Measurements from ENCODE around the gene PGM5. TPM values are rescaled to one million over a fixed set of nuclear protein-coding genes. Genes with fewer than 3 reads are reported as not detected.

The PGM5 gene
- polyA plus RNA-seq, 1 donor (not counting 4 experiments of a cell fraction or from before 2014, with no cell fraction given): 0.18 TPM

DNA sequence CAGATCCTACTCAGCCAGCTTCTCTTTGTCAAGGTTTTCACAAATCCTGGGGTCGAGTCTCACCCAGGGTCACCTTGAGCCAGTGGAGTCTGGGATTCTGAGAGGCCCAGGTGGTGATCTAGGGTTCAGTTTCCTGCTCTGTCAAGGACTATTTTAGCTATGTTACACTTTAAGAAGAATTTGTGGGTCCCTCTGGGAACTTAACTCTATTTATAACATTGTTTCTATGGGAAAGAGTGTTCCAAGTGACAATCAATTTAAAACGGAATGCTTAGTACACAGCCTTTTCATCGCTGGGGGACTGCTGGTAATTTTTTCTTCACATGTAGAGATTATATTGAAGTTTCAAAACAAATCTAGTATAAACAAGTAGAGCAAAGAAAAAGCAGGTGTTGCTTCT is 211.2 kb downstream of the PGM5 start:
- H3K4me3 ChIP-seq (ENCODE audit: control insufficient read depth in 2 of 3, extremely low read depth in 1 of 3, insufficient read depth in 2 of 3, low read depth in 1 of 3, low read length in 3 of 3): no peak overlapping the region
- no peaks in the 10 kb centered on the region for H3K4me1 ChIP-seq (ENCODE audit: control insufficient read depth, extremely low read depth, insufficient read depth, low read length)
- no peaks in the 10 kb centered on the region for H3K79me2 ChIP-seq (ENCODE audit: control insufficient read depth, insufficient read depth, low read length)
- no peaks in the 10 kb centered on the region for H3K9me1 ChIP-seq (ENCODE audit: control insufficient read depth, extremely low read depth, insufficient read depth, low read length)
- H2AFZ ChIP-seq (ENCODE audit: control insufficient read depth, low read length): no peak overlapping the region
- no peak overlapping the region for H3K9ac ChIP-seq (ENCODE audit: control insufficient read depth, extremely low read depth, insufficient read depth, low read length)
- dilution Hi-C loops (cut with MboI; ENCODE audit: extremely low pct_ligation_motif_present, low sequenced_read_pairs): no loop called here
- no peak overlapping the region for H3K27ac ChIP-seq (ENCODE audit: control insufficient read depth, insufficient read depth, low read length)
- FAIRE-seq (no peak), DNase-seq (ENCODE audit: low read depth, low spot score) (no peak)
- peaks cover 4% of the 10 kb centered on the region for H3K27me3 ChIP-seq (ENCODE audit: control insufficient read depth, extremely low read depth, insufficient read depth, low read length)
- no peaks in the 10 kb centered on the region for H4K20me1 ChIP-seq (ENCODE audit: control insufficient read depth, extremely low read depth, insufficient read depth, low read length)
- H3K36me3 ChIP-seq (ENCODE audit: control insufficient read depth in 2 of 2, extremely low read depth in 1 of 2, insufficient read depth in 2 of 2, low read length in 2 of 2): no peaks in the 10 kb centered on the region
- no peak for TF ChIP-seq CTCF (optimal IDR thresholded peaks at IDR 0.05 in 1 of 3, IDR thresholded peaks at IDR 0.05 in 1 of 3, conservative IDR thresholded peaks at IDR 0.05 in 1 of 3; ENCODE audit: extremely low read depth in 1 of 3, insufficient read depth in 2 of 3, low read length in 3 of 3)
- no peak for TF ChIP-seq EZH2 (IDR thresholded peaks at IDR 0.05; ENCODE audit: low read length)
- H3K4me2 ChIP-seq (ENCODE audit: control insufficient read depth, extremely low read depth, insufficient read depth, low read depth, low read length): no peak overlapping the region
- H3K9me3 ChIP-seq (ENCODE audit: control insufficient read depth, low read depth, low read length): no peaks in the 10 kb centered on the region

DNA sequence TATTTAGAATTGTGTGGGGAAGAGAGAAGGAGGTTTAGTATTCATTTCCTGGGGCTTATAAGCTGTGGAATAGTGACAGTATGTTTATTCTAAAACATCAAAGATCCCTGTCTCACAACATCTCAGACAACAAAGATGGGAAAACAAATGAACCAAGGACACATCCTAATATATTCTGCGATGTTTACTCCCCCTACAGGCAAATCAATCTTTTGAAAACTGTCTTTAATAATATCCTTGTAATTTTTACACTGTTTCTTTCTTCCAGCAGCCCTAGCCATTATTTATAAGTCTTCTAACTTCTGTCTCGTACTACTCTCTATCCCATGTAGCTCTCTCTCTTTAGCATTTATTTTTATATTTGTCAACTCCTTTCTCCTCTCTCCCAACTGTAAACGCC is 217.7 kb downstream of the PGM5 start:
- Histone ChIP-seq H3K27me3 (ENCODE audit: control insufficient read depth, extremely low read depth, insufficient read depth, low read length) (no peaks in the 10 kb centered on the region), H3K4me2 (ENCODE audit: control insufficient read depth, extremely low read depth, insufficient read depth, low read depth, low read length) (no peak overlapping the region), H3K4me1 (ENCODE audit: control insufficient read depth, extremely low read depth, insufficient read depth, low read length) (no peaks in the 10 kb centered on the region), H3K27ac (ENCODE audit: control insufficient read depth, insufficient read depth, low read length) (no peak overlapping the region), H2AFZ (ENCODE audit: control insufficient read depth, low read length) (no peak overlapping the region), H3K9me3 (ENCODE audit: control insufficient read depth, low read depth, low read length) (no peaks in the 10 kb centered on the region), H3K79me2 (ENCODE audit: control insufficient read depth, insufficient read depth, low read length) (no peaks in the 10 kb centered on the region), H3K36me3 (ENCODE audit: control insufficient read depth in 2 of 2, extremely low read depth in 1 of 2, insufficient read depth in 2 of 2, low read length in 2 of 2) (no peaks in the 10 kb centered on the region), H3K4me3 (ENCODE audit: control insufficient read depth in 2 of 3, extremely low read depth in 1 of 3, insufficient read depth in 2 of 3, low read depth in 1 of 3, low read length in 3 of 3) (no peak overlapping the region), H3K9me1 (ENCODE audit: control insufficient read depth, extremely low read depth, insufficient read depth, low read length) (no peaks in the 10 kb centered on the region), H3K9ac (ENCODE audit: control insufficient read depth, extremely low read depth, insufficient read depth, low read length) (no peak overlapping the region), H4K20me1 (ENCODE audit: control insufficient read depth, extremely low read depth, insufficient read depth, low read length) (no peaks in the 10 kb centered on the region)
- no peak for FAIRE-seq
- no peak for DNase-seq (ENCODE audit: low read depth, low spot score)
- dilution Hi-C loops (cut with MboI; ENCODE audit: extremely low pct_ligation_motif_present, low sequenced_read_pairs): no loop called here
- TF ChIP-seq EZH2 (IDR thresholded peaks at IDR 0.05; ENCODE audit: low read length): no peak
- peak in 1 of 3 experiments; percentile 19 for TF ChIP-seq CTCF (optimal IDR thresholded peaks at IDR 0.05 in 1 of 3, IDR thresholded peaks at IDR 0.05 in 1 of 3, conservative IDR thresholded peaks at IDR 0.05 in 1 of 3; ENCODE audit: extremely low read depth in 1 of 3, insufficient read depth in 2 of 3, low read length in 3 of 3)

Measured in keratinocyte (primary cell).